ENCODE results near the gene ABCC1. TPM values are rescaled to one million over a fixed set of nuclear protein-coding genes. Genes with fewer than 3 reads are reported as not detected.
"Not testable (repeated sequence)": the region's sequence is repeated elsewhere in the genome, so short reads cannot be mapped to it uniquely, and the experiment has no call there.

Gene ABCC1
- total RNA-seq, 1 experiment from 2014 or later = 25.0 TPM

DNA sequence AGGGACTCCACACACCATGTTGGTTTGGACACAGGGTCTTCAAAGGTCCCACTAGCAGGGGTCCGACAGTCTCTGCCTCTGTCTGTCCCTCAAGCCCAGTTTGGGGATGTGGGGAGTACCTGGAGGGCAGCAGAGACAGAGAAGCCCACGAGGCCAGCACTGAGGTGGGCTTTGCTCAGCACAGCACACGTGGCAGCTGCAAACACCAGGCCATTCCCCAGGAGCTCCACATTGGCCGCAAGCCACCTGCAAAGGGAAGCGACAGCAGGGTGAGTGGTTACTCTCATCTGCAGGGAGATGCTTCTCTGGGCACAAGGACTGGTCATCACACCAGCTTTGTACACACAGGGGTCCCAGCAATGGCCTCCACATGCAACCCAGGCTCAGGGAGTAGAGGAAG is 211.9 kb downstream of the ABCC1 start:
- H3K9me3 ChIP-seq (ENCODE audit: low read depth, low read length, poor library complexity, severe bottlenecking) = peaks cover 10% of the 10 kb centered on the region
- ChIA-PET POLR2A (ENCODE audit: low non-redundant PET) (no interaction called here), CTCF (no interaction called here)
- H3K4me1 ChIP-seq (ENCODE audit: insufficient read depth, low read length, poor library complexity, severe bottlenecking) = no peaks in the 10 kb centered on the region
- BruUV-seq (replicated peaks) = no TSS peak
- intact Hi-C loops (cut with micrococcal nuclease; ENCODE audit: unreplicated experiment) = no loop called here
- TF ChIP-seq EZH2 (IDR thresholded peaks at IDR 0.05; ENCODE audit: borderline replicate concordance, low read depth, low read length, poor library complexity, severe bottlenecking) = no peak
- TF ChIP-seq, protein P1, sequence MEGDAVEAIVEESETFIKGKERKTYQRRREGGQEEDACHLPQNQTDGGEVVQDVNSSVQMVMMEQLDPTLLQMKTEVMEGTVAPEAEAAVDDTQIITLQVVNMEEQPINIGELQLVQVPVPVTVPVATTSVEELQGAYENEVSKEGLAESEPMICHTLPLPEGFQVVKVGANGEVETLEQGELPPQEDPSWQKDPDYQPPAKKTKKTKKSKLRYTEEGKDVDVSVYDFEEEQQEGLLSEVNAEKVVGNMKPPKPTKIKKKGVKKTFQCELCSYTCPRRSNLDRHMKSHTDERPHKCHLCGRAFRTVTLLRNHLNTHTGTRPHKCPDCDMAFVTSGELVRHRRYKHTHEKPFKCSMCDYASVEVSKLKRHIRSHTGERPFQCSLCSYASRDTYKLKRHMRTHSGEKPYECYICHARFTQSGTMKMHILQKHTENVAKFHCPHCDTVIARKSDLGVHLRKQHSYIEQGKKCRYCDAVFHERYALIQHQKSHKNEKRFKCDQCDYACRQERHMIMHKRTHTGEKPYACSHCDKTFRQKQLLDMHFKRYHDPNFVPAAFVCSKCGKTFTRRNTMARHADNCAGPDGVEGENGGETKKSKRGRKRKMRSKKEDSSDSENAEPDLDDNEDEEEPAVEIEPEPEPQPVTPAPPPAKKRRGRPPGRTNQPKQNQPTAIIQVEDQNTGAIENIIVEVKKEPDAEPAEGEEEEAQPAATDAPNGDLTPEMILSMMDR (conservative IDR thresholded peaks at IDR 0.05; ENCODE audit: low read depth, low read length) = no peak
- H3K36me3 ChIP-seq (ENCODE audit: insufficient read depth, low read length, poor library complexity, severe bottlenecking) = no peaks in the 10 kb centered on the region
- no peak overlapping the region for H3K27ac ChIP-seq (ENCODE audit: low read depth, low read length, poor library complexity, severe bottlenecking)
- DNase-seq (ENCODE audit: low spot score) = no peak
- H3K4me3 ChIP-seq (ENCODE audit: low read depth, low read length, poor library complexity, severe bottlenecking) = no peak overlapping the region
- H3K27me3 ChIP-seq (replicated peaks; ENCODE audit: insufficient read depth, low read depth, low read length, poor library complexity) = no peaks in the 10 kb centered on the region

DNA sequence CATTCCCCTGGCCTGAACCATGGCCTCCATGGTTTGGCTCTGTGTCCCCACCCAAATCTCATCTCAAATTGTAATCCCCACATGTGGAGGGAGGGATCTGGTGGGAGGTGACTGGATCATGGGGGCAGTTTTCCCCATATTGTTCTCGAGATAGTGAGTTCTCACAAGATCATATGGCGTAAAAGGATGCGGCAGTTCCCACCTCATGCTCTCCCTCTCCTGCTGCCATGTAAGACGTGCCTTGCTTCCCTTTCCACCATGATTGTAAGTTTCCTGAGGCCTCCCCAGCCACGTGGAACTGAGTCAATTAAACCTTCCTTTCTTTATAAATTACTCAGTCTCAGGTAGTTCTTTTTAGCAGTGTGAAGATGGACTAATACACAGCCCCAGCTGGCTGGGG is 212.4 kb downstream of the ABCC1 start:
- H3K4me1 ChIP-seq (ENCODE audit: insufficient read depth, low read length, poor library complexity, severe bottlenecking); BruUV-seq (replicated peaks); H3K27ac ChIP-seq (ENCODE audit: low read depth, low read length, poor library complexity, severe bottlenecking); H3K4me3 ChIP-seq (ENCODE audit: low read depth, low read length, poor library complexity, severe bottlenecking); intact Hi-C loops (cut with micrococcal nuclease; ENCODE audit: unreplicated experiment); CTCF ChIA-PET; H3K27me3 ChIP-seq (replicated peaks; ENCODE audit: insufficient read depth, low read depth, low read length, poor library complexity); DNase-seq (ENCODE audit: low spot score); POLR2A ChIA-PET (ENCODE audit: low non-redundant PET); H3K9me3 ChIP-seq (ENCODE audit: low read depth, low read length, poor library complexity, severe bottlenecking); H3K36me3 ChIP-seq (ENCODE audit: insufficient read depth, low read length, poor library complexity, severe bottlenecking): not testable (repeated sequence)

DNA sequence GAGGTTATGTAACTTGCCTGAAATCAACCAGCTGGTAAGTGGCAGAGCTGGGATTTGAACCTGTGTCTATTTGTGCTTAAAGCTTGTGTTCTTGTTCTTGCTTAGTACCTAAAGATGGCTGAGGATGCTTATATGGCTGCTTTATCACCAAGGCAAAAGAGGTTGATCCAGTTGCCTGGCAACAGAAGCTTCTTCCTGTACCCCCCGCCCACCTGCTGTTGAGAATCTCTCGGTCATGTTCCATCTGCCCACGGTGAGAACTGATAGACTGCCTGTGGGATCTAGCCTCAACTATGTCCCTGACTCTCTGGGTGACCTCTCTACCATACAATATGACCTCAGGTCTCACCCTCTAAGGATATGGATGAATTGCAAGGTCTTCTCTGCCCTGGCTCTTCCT is 213.2 kb downstream of the ABCC1 start:
- Histone ChIP-seq H3K9me3 (ENCODE audit: low read depth, low read length, poor library complexity, severe bottlenecking) (peaks cover 10% of the 10 kb centered on the region), H3K27ac (ENCODE audit: low read depth, low read length, poor library complexity, severe bottlenecking) (no peak overlapping the region), H3K36me3 (ENCODE audit: insufficient read depth, low read length, poor library complexity, severe bottlenecking) (no peaks in the 10 kb centered on the region), H3K27me3 (replicated peaks; ENCODE audit: insufficient read depth, low read depth, low read length, poor library complexity) (no peaks in the 10 kb centered on the region), H3K4me1 (ENCODE audit: insufficient read depth, low read length, poor library complexity, severe bottlenecking) (no peaks in the 10 kb centered on the region), H3K4me3 (ENCODE audit: low read depth, low read length, poor library complexity, severe bottlenecking) (no peak overlapping the region)
- BruUV-seq (replicated peaks) = no TSS peak
- ChIA-PET POLR2A (ENCODE audit: low non-redundant PET) (no interaction called here), CTCF (no interaction called here)
- DNase-seq (ENCODE audit: low spot score) = no peak
- intact Hi-C loops (cut with micrococcal nuclease; ENCODE audit: unreplicated experiment) = no loop called here
- TF ChIP-seq, protein P1 (conservative IDR thresholded peaks at IDR 0.05; ENCODE audit: low read depth, low read length) = no peak
- no peak for TF ChIP-seq EZH2 (IDR thresholded peaks at IDR 0.05; ENCODE audit: borderline replicate concordance, low read depth, low read length, poor library complexity, severe bottlenecking)

DNA sequence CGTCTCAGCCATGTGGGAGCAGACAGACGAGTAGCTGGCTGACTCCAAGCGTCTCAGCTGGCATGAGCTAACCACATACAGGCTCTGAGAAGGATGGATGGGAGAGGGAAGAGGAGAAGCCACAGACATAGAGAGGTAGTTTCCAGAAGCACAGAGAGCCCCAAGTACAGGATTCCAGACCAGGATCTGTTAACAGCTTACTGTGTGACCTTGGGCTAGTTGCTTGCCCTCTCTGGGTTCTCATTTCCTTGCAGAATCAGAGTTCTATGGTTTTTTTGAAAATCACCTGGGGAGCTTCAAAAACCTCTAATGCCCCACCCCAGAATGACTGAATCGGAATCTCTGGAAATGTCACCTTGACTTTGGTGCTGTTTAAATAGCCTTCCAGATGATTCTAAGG is 213.7 kb downstream of the ABCC1 start:
- CTCF ChIA-PET = no interaction called here
- POLR2A ChIA-PET (ENCODE audit: low non-redundant PET) = no interaction called here
- no TSS peak for BruUV-seq (replicated peaks)
- no peaks in the 10 kb centered on the region for H3K4me1 ChIP-seq (ENCODE audit: insufficient read depth, low read length, poor library complexity, severe bottlenecking)
- H3K4me3 ChIP-seq (ENCODE audit: low read depth, low read length, poor library complexity, severe bottlenecking) = no peak overlapping the region
- no peak for DNase-seq (ENCODE audit: low spot score)
- no peak overlapping the region for H3K27ac ChIP-seq (ENCODE audit: low read depth, low read length, poor library complexity, severe bottlenecking)
- no peak for TF ChIP-seq EZH2 (IDR thresholded peaks at IDR 0.05; ENCODE audit: borderline replicate concordance, low read depth, low read length, poor library complexity, severe bottlenecking)
- TF ChIP-seq, protein P1 (conservative IDR thresholded peaks at IDR 0.05; ENCODE audit: low read depth, low read length) = no peak
- no peaks in the 10 kb centered on the region for H3K27me3 ChIP-seq (replicated peaks; ENCODE audit: insufficient read depth, low read depth, low read length, poor library complexity)
- no peaks in the 10 kb centered on the region for H3K36me3 ChIP-seq (ENCODE audit: insufficient read depth, low read length, poor library complexity, severe bottlenecking)
- intact Hi-C loops (cut with micrococcal nuclease; ENCODE audit: unreplicated experiment) = no loop called here
- peaks cover 10% of the 10 kb centered on the region for H3K9me3 ChIP-seq (ENCODE audit: low read depth, low read length, poor library complexity, severe bottlenecking)
